GM06990 (cell line): ENCODE results near the gene SPEF2.

Source experiments
- DNase-seq: peaks from one replicate; pipeline ENCODE4 v3.0.0-alpha.2; 2011; ENCODE audit not compliant: insufficient read length; ENCODE audit errors: extremely low read depth
- H3K27me3 ChIP-seq: replicated peaks from 2 replicates; pipeline ENCODE4 v1.6.0; 2011; ENCODE audit warnings: low read length; ENCODE audit not compliant: control insufficient read depth, insufficient read depth
- H3K36me3 ChIP-seq: 2 replicates; pipeline ENCODE4 v1.5.1; 2011; ENCODE audit warnings: low read length; ENCODE audit not compliant: control insufficient read depth, insufficient read depth
- H3K4me3 ChIP-seq: replicated peaks from 2 replicates; pipeline ENCODE4 v1.5.1; 2011; ENCODE audit warnings: low read depth, mild to moderate bottlenecking, control low read depth, low read length
- CTCF ChIP-seq: IDR thresholded peaks from 2 replicates; pipeline ENCODE4 v1.5.1; 2011; ENCODE audit warnings: low read length, control low read depth, mild to moderate bottlenecking, inconsistent platforms; ENCODE audit not compliant: insufficient read depth, poor library complexity, severe bottlenecking

The SPEF2 gene

GRCh38 chr5:35830587-35830986 lies 212.9 kb downstream of the SPEF2 start:
- no peaks in the 10 kb centered on the region for H3K36me3 ChIP-seq
- no peaks in the 10 kb centered on the region for H3K27me3 ChIP-seq
- no peak overlapping the region for H3K4me3 ChIP-seq
- no peak for TF ChIP-seq CTCF
- DNase-seq, result no peak

- TF ChIP-seq CTCF, result no peak
- H3K36me3 ChIP-seq, result no peaks in the 10 kb centered on the region
- H3K27me3 ChIP-seq, result no peaks in the 10 kb centered on the region
- H3K4me3 ChIP-seq, result no peak overlapping the region
- no peak for DNase-seq
Observed at GRCh38 chr5:35832762-35833161, 215.1 kb downstream of the SPEF2 start.

DNA sequence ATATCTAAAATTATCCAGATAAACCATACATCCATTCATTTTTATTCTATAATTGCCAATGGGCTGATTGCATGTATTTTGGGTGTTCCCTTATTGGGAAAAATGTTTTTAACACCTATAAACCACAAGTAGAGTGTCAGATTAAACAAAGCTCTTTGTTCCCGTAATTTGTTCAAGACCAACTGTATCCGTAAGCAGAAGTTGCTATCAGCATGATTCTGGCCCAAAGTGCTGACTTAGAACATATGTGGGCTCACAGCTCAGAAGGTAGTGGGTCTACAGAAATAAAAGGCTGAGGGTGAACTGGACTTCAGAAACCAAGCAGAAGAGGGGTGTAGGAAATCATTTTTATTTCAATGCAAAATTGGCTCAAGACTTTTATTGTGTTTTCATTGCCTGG lies 215.6 kb downstream of the SPEF2 start:
- TF ChIP-seq CTCF, result no peak
- no peaks in the 10 kb centered on the region for H3K27me3 ChIP-seq
- H3K36me3 ChIP-seq, result no peaks in the 10 kb centered on the region
- DNase-seq, result no peak
- no peak overlapping the region for H3K4me3 ChIP-seq

GRCh38 chr5:35835796-35836742 lies 218.4 kb downstream of the SPEF2 start:
- DNase-seq, result no peak
- H3K36me3 ChIP-seq, result no peaks in the 10 kb centered on the region
- no peaks in the 10 kb centered on the region for H3K27me3 ChIP-seq
- H3K4me3 ChIP-seq, result no peak overlapping the region
- no peak for TF ChIP-seq CTCF

DNA sequence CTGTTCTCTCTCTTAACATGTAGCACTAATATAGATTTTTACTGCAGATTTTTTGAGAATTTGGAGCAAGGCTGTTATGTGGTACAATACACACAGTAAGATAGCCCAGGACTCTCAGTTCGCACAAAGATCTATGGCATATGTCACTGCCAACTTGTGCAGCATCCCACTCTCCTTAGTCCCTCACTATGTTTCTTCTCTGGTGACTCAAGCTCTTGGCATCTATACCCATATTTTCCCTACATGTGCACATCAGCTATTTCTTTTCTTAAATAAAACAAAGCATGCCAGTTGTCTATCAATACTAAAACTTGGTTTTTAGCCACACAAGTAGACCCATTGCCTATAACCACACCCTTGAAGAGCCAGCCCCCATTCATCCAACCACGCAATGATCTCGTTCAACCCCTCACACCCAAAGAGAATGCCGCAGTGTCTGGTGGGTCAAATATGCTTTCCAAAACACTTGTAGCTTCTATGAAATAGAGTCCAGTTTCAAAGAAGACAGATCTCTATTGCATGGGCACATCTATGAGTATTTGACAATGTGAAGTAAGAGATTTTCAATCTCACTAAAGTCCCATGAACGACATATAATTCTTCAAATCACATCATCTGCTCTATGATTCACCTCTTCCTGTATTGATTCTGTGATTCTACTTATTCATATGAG lies 220.8 kb downstream of the SPEF2 start:
- DNase-seq, result no peak
- H3K27me3 ChIP-seq, result no peaks in the 10 kb centered on the region
- H3K36me3 ChIP-seq, result no peaks in the 10 kb centered on the region
- TF ChIP-seq CTCF, result no peak
- H3K4me3 ChIP-seq, result no peak overlapping the region
